ENCODE results near the gene SPINDOC. TPM values are rescaled to one million over a fixed set of nuclear protein-coding genes. Genes with fewer than 3 reads are reported as not detected.
A peak's percentile ranks its signal among the peaks of the same experiment; 100 is the strongest.

The SPINDOC gene
- total and polyA plus RNA-seq, 9 of the 15 experiments (the other 6 are each of a cell fraction or from before 2014, with no cell fraction given) = 0.70 to 36.3 (median 19.6) TPM

DNA sequence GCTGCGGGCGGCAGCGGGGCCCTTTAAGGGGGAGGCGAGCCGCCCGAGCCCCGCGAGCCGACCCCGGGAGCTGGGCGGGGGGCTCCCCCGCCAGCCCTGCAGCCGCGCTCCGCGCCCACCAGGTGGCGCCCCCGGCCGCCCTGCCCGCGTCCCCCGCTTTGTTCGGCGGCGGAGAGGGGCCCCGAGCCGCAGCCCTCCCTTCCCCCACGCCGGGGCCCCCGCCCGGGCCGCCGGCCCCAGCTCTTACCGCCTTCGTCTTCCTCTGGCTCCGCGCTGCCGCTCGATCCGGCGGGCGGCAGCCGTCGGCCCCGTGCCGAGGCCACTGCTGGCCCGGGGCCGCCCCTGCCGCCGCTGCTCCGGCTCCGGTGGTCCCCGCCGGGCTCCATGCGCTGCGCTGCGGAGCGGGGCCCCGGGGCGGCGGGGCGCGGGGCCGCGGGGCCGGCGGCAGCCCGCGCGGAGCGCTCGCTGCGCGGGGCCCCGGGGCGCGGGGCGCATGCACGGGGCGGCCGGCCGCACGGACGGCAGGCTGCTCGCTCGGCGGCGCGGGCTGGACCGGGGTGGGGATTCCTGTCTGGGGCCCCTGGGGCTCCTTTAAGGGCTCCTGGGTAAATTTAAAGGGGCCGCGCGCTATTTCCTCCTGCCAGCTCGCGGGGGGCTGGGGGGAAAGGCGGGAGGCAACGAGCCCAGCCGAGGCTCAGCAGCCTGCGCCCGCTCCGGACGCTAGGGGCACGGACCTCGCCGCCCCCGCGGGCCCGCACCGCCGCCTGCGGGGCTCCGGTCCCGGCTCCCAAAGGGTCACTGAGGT lies 44.8 kb upstream of the SPINDOC start, which contains the start of gene ZFTA (continued):
- TF ChIP-seq, protein P1, sequence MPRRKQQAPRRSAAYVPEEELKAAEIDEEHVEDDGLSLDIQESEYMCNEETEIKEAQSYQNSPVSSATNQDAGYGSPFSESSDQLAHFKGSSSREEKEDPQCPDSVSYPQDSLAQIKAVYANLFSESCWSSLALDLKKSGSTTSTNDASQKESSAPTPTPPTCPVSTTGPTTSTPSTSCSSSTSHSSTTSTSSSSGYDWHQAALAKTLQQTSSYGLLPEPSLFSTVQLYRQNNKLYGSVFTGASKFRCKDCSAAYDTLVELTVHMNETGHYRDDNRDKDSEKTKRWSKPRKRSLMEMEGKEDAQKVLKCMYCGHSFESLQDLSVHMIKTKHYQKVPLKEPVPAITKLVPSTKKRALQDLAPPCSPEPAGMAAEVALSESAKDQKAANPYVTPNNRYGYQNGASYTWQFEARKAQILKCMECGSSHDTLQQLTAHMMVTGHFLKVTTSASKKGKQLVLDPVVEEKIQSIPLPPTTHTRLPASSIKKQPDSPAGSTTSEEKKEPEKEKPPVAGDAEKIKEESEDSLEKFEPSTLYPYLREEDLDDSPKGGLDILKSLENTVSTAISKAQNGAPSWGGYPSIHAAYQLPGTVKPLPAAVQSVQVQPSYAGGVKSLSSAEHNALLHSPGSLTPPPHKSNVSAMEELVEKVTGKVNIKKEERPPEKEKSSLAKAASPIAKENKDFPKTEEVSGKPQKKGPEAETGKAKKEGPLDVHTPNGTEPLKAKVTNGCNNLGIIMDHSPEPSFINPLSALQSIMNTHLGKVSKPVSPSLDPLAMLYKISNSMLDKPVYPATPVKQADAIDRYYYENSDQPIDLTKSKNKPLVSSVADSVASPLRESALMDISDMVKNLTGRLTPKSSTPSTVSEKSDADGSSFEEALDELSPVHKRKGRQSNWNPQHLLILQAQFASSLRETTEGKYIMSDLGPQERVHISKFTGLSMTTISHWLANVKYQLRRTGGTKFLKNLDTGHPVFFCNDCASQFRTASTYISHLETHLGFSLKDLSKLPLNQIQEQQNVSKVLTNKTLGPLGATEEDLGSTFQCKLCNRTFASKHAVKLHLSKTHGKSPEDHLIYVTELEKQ (CRISPR knock-in tag; IDR thresholded peaks at IDR 0.05) = no peak
- TF ChIP-seq NCOA1 (IDR thresholded peaks at IDR 0.05; ENCODE audit: low read depth) (no peak), SNIP1 (IDR thresholded peaks at IDR 0.05; ENCODE audit: low read depth) (no peak), TEAD1 (CRISPR knock-in tag; IDR thresholded peaks at IDR 0.05) (no peak), ARHGAP35 (IDR thresholded peaks at IDR 0.05; ENCODE audit: partially characterized antibody) (no peak), POLR2G (IDR thresholded peaks at IDR 0.05; ENCODE audit: low read depth, low read length) (no peak), LEF1 (IDR thresholded peaks at IDR 0.05) (no peak), CREB3 (tag; conservative IDR thresholded peaks at IDR 0.05; ENCODE audit: low read depth) (no peak), HNRNPH1 (optimal IDR thresholded peaks at IDR 0.05; ENCODE audit: low read depth, low read length) (no peak), ZNF778 (CRISPR knock-in tag; IDR thresholded peaks at IDR 0.05) (no peak), PREB (CRISPR knock-in tag; IDR thresholded peaks at IDR 0.05) (no peak), ZNF551 (CRISPR knock-in tag; IDR thresholded peaks at IDR 0.05) (no peak), ZNF165 (CRISPR knock-in tag; IDR thresholded peaks at IDR 0.05; ENCODE audit: borderline replicate concordance) (no peak), ZNF12 (CRISPR knock-in tag; IDR thresholded peaks at IDR 0.05) (no peak), ZNF280A (IDR thresholded peaks at IDR 0.05; ENCODE audit: low read depth, partially characterized antibody) (no peak), NONO (IDR thresholded peaks at IDR 0.05; ENCODE audit: low read depth in 2 of 2, low read length in 1 of 2) (peak in 1 of 2 experiments; percentile 73; a peak in 1 of 4 replicates), EHMT2 (IDR thresholded peaks at IDR 0.05) (no peak)
- TF ChIP-seq, protein P2, sequence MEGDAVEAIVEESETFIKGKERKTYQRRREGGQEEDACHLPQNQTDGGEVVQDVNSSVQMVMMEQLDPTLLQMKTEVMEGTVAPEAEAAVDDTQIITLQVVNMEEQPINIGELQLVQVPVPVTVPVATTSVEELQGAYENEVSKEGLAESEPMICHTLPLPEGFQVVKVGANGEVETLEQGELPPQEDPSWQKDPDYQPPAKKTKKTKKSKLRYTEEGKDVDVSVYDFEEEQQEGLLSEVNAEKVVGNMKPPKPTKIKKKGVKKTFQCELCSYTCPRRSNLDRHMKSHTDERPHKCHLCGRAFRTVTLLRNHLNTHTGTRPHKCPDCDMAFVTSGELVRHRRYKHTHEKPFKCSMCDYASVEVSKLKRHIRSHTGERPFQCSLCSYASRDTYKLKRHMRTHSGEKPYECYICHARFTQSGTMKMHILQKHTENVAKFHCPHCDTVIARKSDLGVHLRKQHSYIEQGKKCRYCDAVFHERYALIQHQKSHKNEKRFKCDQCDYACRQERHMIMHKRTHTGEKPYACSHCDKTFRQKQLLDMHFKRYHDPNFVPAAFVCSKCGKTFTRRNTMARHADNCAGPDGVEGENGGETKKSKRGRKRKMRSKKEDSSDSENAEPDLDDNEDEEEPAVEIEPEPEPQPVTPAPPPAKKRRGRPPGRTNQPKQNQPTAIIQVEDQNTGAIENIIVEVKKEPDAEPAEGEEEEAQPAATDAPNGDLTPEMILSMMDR (IDR thresholded peaks at IDR 0.05 in 2 of 3, conservative IDR thresholded peaks at IDR 0.05 in 1 of 3; ENCODE audit: insufficient read depth in 2 of 3, low read depth in 1 of 3, low read length in 3 of 3) = peak in 2 of 3 experiments; percentile 64 to 79; a peak in 5 of 6 replicates

All from K562 (cell line).